ENCODE data around the gene NFE2L3. TPM values are rescaled to one million over a fixed set of nuclear protein-coding genes. Genes with fewer than 3 reads are reported as not detected.

The NFE2L3 gene
- total RNA-seq, 1 donor from 2014 or later: 5.2 TPM

GRCh38 chr7:26212921-26213718, 61.1 kb downstream of the NFE2L3 start:
- intact Hi-C loops (cut with DNase I): no loop called here
- no peak for DNase-seq (ENCODE audit: extremely low spot score in 2 of 2)
- TF ChIP-seq, protein P1, sequence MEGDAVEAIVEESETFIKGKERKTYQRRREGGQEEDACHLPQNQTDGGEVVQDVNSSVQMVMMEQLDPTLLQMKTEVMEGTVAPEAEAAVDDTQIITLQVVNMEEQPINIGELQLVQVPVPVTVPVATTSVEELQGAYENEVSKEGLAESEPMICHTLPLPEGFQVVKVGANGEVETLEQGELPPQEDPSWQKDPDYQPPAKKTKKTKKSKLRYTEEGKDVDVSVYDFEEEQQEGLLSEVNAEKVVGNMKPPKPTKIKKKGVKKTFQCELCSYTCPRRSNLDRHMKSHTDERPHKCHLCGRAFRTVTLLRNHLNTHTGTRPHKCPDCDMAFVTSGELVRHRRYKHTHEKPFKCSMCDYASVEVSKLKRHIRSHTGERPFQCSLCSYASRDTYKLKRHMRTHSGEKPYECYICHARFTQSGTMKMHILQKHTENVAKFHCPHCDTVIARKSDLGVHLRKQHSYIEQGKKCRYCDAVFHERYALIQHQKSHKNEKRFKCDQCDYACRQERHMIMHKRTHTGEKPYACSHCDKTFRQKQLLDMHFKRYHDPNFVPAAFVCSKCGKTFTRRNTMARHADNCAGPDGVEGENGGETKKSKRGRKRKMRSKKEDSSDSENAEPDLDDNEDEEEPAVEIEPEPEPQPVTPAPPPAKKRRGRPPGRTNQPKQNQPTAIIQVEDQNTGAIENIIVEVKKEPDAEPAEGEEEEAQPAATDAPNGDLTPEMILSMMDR (IDR thresholded peaks at IDR 0.05): no peak
- TF ChIP-seq POLR2A (IDR thresholded peaks at IDR 0.05): no peak
- no peak for TF ChIP-seq POLR2AphosphoS5 (IDR thresholded peaks at IDR 0.05; ENCODE audit: insufficient read depth in 1 of 2, low read depth in 1 of 2)
- H3K27me3 ChIP-seq: no peaks in the 10 kb centered on the region
- no peak overlapping the region for H3K4me3 ChIP-seq
- H3K4me1 ChIP-seq: peaks cover under 1% of the 10 kb centered on the region
- no peak overlapping the region for H3K27ac ChIP-seq
- no peaks in the 10 kb centered on the region for H3K9me3 ChIP-seq
- peaks cover 0 to 40% of the 10 kb centered on the region in 2 donors for H3K36me3 ChIP-seq

DNA sequence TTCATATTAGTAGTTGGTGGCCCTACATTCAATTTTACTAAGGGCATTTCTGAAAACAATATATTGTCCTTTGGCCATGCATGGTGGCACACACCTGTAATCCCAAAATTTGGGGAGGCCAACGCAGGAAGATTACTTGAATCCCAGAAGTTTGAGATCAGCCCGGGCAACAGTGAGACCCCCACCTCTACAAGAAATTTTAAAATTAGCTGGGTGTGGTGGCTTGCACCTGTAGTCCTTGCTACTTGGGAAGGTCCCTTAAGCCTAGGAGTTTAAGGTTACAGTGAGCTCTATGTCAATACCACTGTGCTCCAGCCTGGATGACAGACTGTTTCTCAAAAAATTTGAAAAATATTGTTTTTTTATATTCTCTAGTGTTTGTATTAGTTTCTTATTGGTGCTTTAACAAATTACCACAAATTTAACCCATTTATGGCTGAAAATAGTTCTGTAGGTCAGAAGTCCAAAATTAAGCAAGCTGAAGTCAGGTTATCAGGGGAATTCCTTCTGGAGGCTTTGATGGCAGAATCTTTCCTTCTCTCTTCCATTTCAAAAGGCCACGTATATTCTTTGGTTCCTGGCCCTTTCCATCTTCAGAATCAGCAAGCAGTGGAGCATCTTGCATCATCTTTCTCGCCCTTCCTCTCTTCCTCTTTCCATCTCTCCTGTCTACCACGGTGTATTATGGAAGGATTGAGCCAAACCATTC, 62.0 kb downstream of the NFE2L3 start:
- intact Hi-C loops (cut with DNase I): no loop called here

DNA sequence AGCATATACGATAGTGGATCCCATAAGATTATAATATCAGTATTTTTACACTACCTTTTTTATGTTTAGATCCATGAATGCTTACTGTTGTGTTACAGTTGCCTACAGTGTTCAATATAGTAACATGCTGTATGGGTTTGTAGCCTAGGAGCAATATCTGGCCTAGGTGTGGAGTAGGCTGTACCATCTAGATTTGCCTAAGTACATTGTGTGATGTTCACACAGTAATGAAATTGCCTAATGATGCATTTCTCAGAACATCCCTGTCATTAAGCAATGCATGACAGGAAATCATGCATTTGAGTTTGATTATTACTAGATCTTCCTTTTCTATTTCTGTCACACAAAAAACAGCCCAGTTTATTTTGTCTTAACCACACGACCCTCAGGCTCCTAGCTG, 64.1 kb downstream of the NFE2L3 start:
- H3K27me3 ChIP-seq: no peaks in the 10 kb centered on the region
- H3K4me1 ChIP-seq: no peaks in the 10 kb centered on the region
- no peak overlapping the region for H3K27ac ChIP-seq
- H3K9me3 ChIP-seq: no peaks in the 10 kb centered on the region
- H3K4me3 ChIP-seq: no peak overlapping the region
- no peak for DNase-seq (ENCODE audit: extremely low spot score in 2 of 2)
- TF ChIP-seq POLR2A (IDR thresholded peaks at IDR 0.05) (no peak), POLR2AphosphoS5 (IDR thresholded peaks at IDR 0.05; ENCODE audit: insufficient read depth in 1 of 2, low read depth in 1 of 2) (no peak)
- TF ChIP-seq, protein P1 (IDR thresholded peaks at IDR 0.05): no peak
- H3K36me3 ChIP-seq: peaks cover 0 to 15% of the 10 kb centered on the region in 2 donors
- intact Hi-C loops (cut with DNase I): no loop called here

More for the DNA sequence above, 62.0 kb downstream of the NFE2L3 start:
- no peak overlapping the region for H3K27ac ChIP-seq
- H3K9me3 ChIP-seq: no peaks in the 10 kb centered on the region
- H3K4me3 ChIP-seq: no peak overlapping the region
- DNase-seq (ENCODE audit: extremely low spot score in 2 of 2): no peak
- H3K4me1 ChIP-seq: no peaks in the 10 kb centered on the region
- H3K36me3 ChIP-seq: peaks cover 0 to 33% of the 10 kb centered on the region in 2 donors
- TF ChIP-seq POLR2AphosphoS5 (IDR thresholded peaks at IDR 0.05; ENCODE audit: insufficient read depth in 1 of 2, low read depth in 1 of 2) (no peak), POLR2A (IDR thresholded peaks at IDR 0.05) (no peak)
- TF ChIP-seq, protein P1 (IDR thresholded peaks at IDR 0.05): no peak
- no peaks in the 10 kb centered on the region for H3K27me3 ChIP-seq

GRCh38 chr7:26224359-26224758, 72.4 kb downstream of the NFE2L3 start:
- no peak overlapping the region for H3K27ac ChIP-seq

More at GRCh38 chr7:26224359-26224758, 72.4 kb downstream of the NFE2L3 start:
- Histone ChIP-seq H3K4me1 (no peaks in the 10 kb centered on the region), H3K4me3 (no peak overlapping the region), H3K36me3 (no peaks in the 10 kb centered on the region), H3K27me3 (no peaks in the 10 kb centered on the region), H3K9me3 (no peaks in the 10 kb centered on the region)
- DNase-seq (ENCODE audit: extremely low spot score in 2 of 2): no peak
- intact Hi-C loops (cut with DNase I): no loop called here
- TF ChIP-seq, protein P1 (IDR thresholded peaks at IDR 0.05): no peak
- TF ChIP-seq POLR2AphosphoS5 (IDR thresholded peaks at IDR 0.05; ENCODE audit: insufficient read depth in 1 of 2, low read depth in 1 of 2) (no peak), POLR2A (IDR thresholded peaks at IDR 0.05) (no peak)
